Immature natural killer cell (primary cell): ENCODE results near the gene A4GALT. TPM values are rescaled to one million over a fixed set of nuclear protein-coding genes. Genes with fewer than 3 reads are reported as not detected.
A peak's percentile ranks its signal among the peaks of the same experiment; 100 is the strongest.

Experiments used
- DNase-seq, 3 donors: peaks; one replicate each; pipeline ENCODE4 v3.0.0; 2022; ENCODE audit warnings: mixed read lengths in 1 of 3
- H3K27ac Mint-ChIP-seq, 6 donors: one replicate each; pipeline ENCODE4 v1.8.0; 2020; ENCODE audit warnings: mixed read lengths in 6 of 6, mild to moderate bottlenecking in 5 of 6, inconsistent platforms in 4 of 6, moderate library complexity in 3 of 6
- H3K27me3 Mint-ChIP-seq, 3 donors: one replicate each; pipeline ENCODE4 v1.8.0; 2020 to 2021; ENCODE audit warnings: low read depth in 3 of 3, mild to moderate bottlenecking in 3 of 3, mixed read lengths in 3 of 3, moderate library complexity in 3 of 3, inconsistent platforms in 1 of 3
- H3K36me3 Mint-ChIP-seq, 3 donors: one replicate each; pipeline ENCODE4 v1.8.0; 2020; ENCODE audit warnings: mixed read lengths in 3 of 3, inconsistent platforms in 2 of 3, mild to moderate bottlenecking in 2 of 3
- H3K4me1 Mint-ChIP-seq, 2 donors: one replicate each; pipeline ENCODE4 v1.8.0; 2020; ENCODE audit warnings: inconsistent platforms in 2 of 2, mild to moderate bottlenecking in 2 of 2, mixed read lengths in 2 of 2, moderate library complexity in 1 of 2
- H3K4me3 Mint-ChIP-seq, 5 donors: one replicate each; pipeline ENCODE4 v1.8.0; 2020; ENCODE audit warnings: mild to moderate bottlenecking in 5 of 5, mixed read lengths in 5 of 5, inconsistent platforms in 3 of 5, moderate library complexity in 3 of 5
- H3K9me3 Mint-ChIP-seq, 6 donors: one replicate each; pipeline ENCODE4 v1.8.0; 2020; ENCODE audit warnings: mild to moderate bottlenecking in 6 of 6, mixed read lengths in 6 of 6, inconsistent platforms in 4 of 6, moderate library complexity in 3 of 6
- polyA plus RNA-seq, 3 donors: library from polyadenylated mRNA; unstranded; fragments of 300-500 nt; fragmentation: Illumina TruSeq; gene quantifications; one replicate each; pipeline ENCODE4 v1.2.3, GENCODE V29; 2021

Gene A4GALT
- polyA plus RNA-seq, 3 donors from 2014 or later: 0.38 to 1.1 TPM; not detected in 1

DNA sequence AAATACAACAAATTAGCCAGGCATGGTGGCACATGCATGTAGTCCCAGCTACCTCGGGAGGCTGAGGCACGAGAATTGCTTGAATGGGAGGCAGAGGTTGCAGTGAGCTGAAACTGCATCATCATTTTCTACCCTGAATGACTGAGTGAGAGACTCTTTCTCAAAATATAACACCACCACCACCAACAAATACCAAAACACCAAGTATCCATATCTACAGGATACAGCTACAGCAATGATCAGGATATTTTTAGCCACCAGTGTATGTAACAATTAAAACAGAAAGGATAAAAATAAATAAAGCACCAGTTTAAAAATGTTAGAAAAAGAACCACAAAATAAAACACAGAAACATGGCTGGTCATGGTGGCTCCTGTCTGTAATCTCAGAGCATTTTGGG is 13.2 kb downstream of the A4GALT start:
- H3K4me3 Mint-ChIP-seq: no peak overlapping the region
- DNase-seq: no peak
- H3K27me3 Mint-ChIP-seq: peaks cover 2 to 14% (median 4%) of the 10 kb centered on the region in 3 donors
- peaks cover 0 to 12% (median 1%) of the 10 kb centered on the region in 6 donors for H3K9me3 Mint-ChIP-seq
- H3K36me3 Mint-ChIP-seq: peaks cover 0 to 4% (median 0%) of the 10 kb centered on the region in 3 donors
- no peaks in the 10 kb centered on the region for H3K4me1 Mint-ChIP-seq
- H3K27ac Mint-ChIP-seq: no peak overlapping the region

DNA sequence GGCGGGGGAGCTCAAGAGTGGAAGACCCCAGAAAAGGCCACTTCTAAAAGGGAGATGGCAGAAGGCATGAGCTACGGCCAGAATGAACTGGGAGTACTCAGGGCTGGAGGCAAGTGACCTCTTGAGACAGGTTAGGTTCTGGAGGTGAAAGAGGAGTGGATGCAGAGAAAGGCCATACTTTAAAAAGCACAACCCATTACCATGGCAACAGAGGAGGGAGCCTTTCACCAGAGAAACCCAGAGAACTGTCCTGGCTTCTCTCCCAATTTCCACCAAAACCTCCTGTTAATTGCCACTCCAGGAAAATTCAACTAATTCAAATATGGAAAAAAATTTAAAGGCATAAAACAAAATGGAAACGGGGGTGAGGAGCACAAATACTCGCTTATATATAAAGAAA is 15.8 kb downstream of the A4GALT start:
- H3K27ac Mint-ChIP-seq: no peak overlapping the region
- H3K4me3 Mint-ChIP-seq: no peak overlapping the region
- DNase-seq: no peak
- peaks cover 0 to 9% (median 1%) of the 10 kb centered on the region in 6 donors for H3K9me3 Mint-ChIP-seq
- H3K27me3 Mint-ChIP-seq: peaks cover 0 to 7% (median 2%) of the 10 kb centered on the region in 3 donors
- H3K4me1 Mint-ChIP-seq: no peaks in the 10 kb centered on the region
- H3K36me3 Mint-ChIP-seq: peaks cover 0 to under 1% (median 0%) of the 10 kb centered on the region in 3 donors

DNA sequence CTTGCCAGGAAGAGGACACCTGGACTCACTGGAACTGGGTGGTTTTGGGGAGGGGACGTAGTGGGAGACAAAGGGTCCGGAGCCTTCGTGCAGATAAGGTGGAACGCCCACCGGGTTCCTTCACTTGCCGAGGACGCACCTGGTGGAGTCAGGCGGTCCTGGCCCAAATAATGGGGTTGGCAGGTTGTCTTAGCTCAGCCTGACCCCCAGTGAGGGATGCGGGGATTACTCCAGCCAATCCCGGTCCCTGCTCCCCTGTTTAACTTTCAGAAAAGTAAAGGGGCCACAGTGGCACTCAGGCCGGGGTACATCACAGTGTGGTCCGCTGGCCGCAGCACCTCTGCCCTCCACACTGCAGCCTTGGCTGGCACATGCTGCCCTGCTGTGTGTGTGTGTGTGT is 18.0 kb downstream of the A4GALT start:
- H3K4me1 Mint-ChIP-seq: no peaks in the 10 kb centered on the region
- DNase-seq: no peak
- H3K4me3 Mint-ChIP-seq: no peak overlapping the region
- H3K27ac Mint-ChIP-seq: no peak overlapping the region
- H3K9me3 Mint-ChIP-seq: no peaks in the 10 kb centered on the region
- peaks cover 0 to 7% (median 0%) of the 10 kb centered on the region in 3 donors for H3K27me3 Mint-ChIP-seq
- H3K36me3 Mint-ChIP-seq: no peaks in the 10 kb centered on the region

DNA sequence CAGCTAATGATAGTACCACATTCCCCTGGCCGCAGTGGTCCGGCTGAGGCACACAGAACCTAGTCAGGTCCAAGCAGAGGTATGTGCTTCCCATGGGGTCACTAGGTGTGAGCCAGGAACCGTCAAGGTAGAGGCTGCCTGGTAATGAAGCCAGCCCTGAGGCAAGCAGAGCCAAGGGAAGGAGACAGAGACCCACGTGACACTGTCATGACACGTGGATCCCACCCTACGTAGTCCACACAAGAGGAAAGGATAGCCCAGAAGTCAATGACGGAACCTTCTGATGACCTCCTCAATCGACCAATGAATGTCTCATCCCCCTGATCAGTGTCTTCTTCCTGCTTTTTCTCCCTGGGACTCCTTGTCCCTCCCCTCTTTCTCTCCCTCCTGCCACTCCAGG is 19.0 kb downstream of the A4GALT start:
- H3K36me3 Mint-ChIP-seq: no peaks in the 10 kb centered on the region
- H3K4me1 Mint-ChIP-seq: no peaks in the 10 kb centered on the region
- peaks cover 0 to 7% (median 0%) of the 10 kb centered on the region in 3 donors for H3K27me3 Mint-ChIP-seq
- H3K27ac Mint-ChIP-seq: no peak overlapping the region
- no peak for DNase-seq
- no peaks in the 10 kb centered on the region for H3K9me3 Mint-ChIP-seq
- no peak overlapping the region for H3K4me3 Mint-ChIP-seq

DNA sequence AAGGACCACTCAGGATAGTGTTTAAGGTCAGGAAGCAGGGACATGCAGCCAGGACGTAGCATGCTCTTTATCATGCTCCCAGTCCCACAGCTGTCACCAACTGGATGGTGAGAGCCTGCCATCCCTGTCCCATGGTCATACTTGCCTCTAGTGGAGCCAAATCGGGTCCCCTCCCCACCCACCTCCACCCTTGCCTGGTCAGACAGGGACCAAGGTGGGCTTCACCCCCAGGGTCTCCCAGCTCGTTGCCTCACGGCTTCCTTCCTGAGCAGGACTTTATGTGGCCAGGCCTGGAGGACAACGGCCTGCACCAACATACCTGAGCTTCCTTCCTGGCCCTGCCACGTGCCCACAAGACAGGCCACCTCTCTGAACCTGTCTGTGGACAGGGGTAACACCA is 19.8 kb downstream of the A4GALT start:
- Mint-ChIP-seq H3K9me3 (no peaks in the 10 kb centered on the region), H3K4me1 (no peaks in the 10 kb centered on the region), H3K4me3 (no peak overlapping the region), H3K27me3 (peaks cover 0 to 5% (median 0%) of the 10 kb centered on the region in 3 donors), H3K27ac (no peak overlapping the region), H3K36me3 (no peaks in the 10 kb centered on the region)
- DNase-seq: no peak

DNA sequence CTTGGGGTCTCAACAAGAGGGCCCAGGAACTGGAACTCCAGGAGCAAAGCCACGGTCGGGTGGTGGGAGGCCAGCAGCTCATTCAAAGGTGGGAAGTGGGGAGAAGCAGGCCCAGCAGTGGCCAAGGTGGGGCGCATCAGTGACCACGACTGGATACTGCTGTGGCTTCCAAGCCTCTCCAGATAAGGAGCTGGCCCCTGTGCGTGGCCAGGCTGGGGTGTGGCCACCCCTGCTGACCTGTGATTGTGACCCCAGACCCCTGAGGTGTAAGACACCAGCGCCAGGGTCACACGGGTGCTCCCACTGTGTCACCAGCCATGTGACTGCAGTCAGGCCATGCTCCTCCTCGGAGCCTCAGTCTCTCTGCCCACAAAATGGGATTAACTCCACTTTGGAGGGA is 20.3 kb downstream of the A4GALT start:
- Mint-ChIP-seq H3K27ac (no peak overlapping the region), H3K9me3 (no peaks in the 10 kb centered on the region), H3K27me3 (peaks cover 0 to 5% (median 2%) of the 10 kb centered on the region in 3 donors), H3K4me3 (no peak overlapping the region), H3K4me1 (no peaks in the 10 kb centered on the region), H3K36me3 (no peaks in the 10 kb centered on the region)
- DNase-seq: no peak

DNA sequence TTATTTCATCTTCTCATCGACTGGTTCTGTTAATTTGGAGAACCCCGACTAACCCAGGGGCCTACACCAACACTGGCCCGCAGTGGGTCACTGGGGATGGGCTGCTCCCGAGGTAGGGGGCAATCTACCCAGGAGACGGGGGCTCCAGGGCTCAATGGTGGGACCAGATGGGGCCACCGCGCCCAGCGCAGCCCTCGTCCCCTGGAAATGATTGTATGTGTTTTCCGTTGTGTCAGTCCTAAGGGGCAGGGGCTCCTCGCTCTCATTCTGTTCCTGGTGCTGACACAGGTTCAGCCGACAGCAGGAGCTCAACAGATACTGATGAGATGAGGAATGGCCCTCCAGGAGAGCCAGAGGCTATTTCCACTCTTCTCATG is 20.7 kb downstream of the A4GALT start:
- H3K4me1 Mint-ChIP-seq: no peaks in the 10 kb centered on the region
- H3K36me3 Mint-ChIP-seq: no peaks in the 10 kb centered on the region
- H3K27ac Mint-ChIP-seq: no peak overlapping the region
- peaks cover 0 to 5% (median 2%) of the 10 kb centered on the region in 3 donors for H3K27me3 Mint-ChIP-seq
- H3K9me3 Mint-ChIP-seq: no peaks in the 10 kb centered on the region
- no peak overlapping the region for H3K4me3 Mint-ChIP-seq
- DNase-seq: no peak

DNA sequence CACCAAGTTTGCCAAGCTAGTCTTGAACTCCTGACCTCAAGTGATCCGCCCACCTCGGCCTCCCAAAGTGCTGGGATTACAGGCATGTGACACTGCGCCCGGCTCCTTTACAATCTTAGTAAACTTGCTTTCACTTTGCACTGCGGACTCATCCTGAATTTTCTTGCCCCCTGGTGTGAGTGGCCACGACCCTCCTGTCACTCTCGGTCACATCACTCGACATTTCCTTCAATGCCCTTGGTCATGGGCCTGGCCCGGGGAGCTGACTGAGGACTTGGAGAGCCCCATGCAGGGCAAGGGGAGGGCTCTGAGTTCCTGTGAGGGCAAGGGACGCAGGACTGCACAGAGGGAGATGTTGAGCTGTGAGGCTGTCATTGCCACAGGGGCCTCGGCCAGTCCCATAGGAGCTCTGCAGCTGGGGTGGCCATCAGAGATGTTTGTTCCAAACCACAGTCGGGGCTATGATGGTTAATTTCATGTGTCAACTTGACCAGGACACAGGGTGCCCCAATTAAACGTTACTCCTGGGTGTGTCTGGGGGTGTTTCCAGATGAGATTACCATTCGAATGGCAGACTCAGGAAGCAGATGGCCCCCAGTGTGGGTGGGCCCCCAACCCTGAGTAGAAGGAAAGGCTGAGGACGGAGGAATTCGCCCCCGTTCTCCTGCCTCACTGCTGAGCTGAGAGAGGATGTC is 21.2 kb downstream of the A4GALT start:
- DNase-seq: no peak
- H3K4me3 Mint-ChIP-seq: no peak overlapping the region
- no peaks in the 10 kb centered on the region for H3K36me3 Mint-ChIP-seq
- H3K4me1 Mint-ChIP-seq: no peaks in the 10 kb centered on the region
- H3K27ac Mint-ChIP-seq: no peak overlapping the region
- H3K27me3 Mint-ChIP-seq: peaks cover 0 to 5% (median 2%) of the 10 kb centered on the region in 3 donors
- no peaks in the 10 kb centered on the region for H3K9me3 Mint-ChIP-seq

DNA sequence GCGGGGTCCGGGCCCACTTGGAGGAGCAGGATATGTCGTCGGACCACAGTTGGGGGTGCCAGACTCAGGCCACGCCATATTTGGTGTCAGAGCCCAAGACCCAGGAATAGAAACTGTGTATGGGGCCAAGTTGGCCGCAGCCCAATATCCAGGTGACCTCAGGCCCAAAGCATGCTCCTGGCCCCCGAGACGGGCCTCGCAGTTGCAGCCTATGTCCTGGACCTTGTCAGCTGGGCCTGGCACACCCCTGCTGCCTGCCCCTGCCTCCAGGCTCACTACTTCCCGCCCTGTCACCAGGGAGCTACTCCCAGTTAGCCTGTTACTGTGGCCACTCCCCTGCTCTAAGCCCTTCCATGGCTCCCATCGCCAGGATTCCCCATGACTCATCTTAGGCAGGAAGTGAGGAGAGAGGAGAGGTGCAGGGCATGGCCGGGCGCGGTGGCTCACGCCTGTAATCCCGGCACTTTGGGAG is 23.1 kb downstream of the A4GALT start:
- Mint-ChIP-seq H3K4me1 (no peaks in the 10 kb centered on the region), H3K4me3 (no peak overlapping the region), H3K27me3 (peaks cover 0 to 3% (median 2%) of the 10 kb centered on the region in 3 donors), H3K36me3 (no peaks in the 10 kb centered on the region), H3K27ac (no peak overlapping the region), H3K9me3 (no peaks in the 10 kb centered on the region)
- no peak for DNase-seq

DNA sequence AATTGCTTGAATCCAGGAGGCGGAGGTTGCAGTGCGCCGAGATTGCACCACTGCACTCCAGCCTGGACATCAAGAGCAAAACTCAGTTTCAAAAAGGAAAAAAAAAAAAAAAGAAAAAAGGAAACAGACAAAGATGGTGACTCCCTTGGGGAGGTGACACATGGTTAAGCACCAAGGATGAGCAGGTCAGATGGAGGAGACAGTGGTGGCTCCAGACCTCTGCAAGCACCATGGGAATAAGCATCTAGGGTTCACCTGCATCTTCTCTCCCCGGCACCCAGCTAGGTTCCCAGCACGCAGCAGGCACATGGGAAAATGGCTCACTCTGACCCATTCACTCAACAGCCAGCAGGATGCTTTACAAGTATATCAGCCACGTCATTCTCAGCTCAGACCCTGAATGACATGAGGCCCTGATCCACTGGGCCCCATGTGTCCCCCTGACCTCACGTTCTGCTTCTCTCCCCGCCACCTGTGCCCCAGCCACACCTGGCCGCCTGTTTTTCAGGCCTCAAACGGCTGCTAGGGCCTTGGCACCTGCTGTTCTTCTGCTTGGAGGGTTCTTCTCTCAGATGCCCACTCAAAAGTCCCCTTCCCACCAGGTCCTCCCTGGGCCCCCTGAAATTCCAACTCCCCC is 24.2 kb downstream of the A4GALT start:
- peak overlapping the region in 1 of 6 donors; percentile 48 for H3K27ac Mint-ChIP-seq
- peaks cover 2 to 3% (median 2%) of the 10 kb centered on the region in 3 donors for H3K27me3 Mint-ChIP-seq
- H3K9me3 Mint-ChIP-seq: no peaks in the 10 kb centered on the region
- no peaks in the 10 kb centered on the region for H3K4me1 Mint-ChIP-seq
- no peak overlapping the region for H3K4me3 Mint-ChIP-seq
- H3K36me3 Mint-ChIP-seq: no peaks in the 10 kb centered on the region
- no peak for DNase-seq

DNA sequence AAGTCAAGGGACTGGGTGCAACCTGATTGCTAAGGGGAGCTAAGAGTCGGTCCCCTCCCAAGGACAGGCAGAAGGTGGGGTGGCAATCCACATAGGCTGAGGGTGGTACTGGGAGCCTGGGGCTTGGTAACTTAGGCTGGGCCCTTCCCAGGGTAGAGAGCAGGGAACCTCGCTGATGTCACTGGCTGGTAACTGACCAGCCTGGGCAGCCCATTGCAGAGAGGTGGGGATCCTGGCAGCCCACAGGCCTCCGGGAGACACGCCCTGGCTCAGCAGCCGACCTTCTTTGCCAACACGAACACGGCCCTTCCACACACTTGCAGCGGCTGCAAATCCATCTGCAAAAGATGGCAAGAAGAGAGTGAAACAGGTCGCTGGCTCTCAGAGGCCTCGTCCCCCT is 25.4 kb downstream of the A4GALT start:
- H3K27ac Mint-ChIP-seq: no peak overlapping the region
- no peaks in the 10 kb centered on the region for H3K4me1 Mint-ChIP-seq
- no peak overlapping the region for H3K4me3 Mint-ChIP-seq
- no peaks in the 10 kb centered on the region for H3K36me3 Mint-ChIP-seq
- no peak for DNase-seq
- peaks cover 2 to 3% (median 2%) of the 10 kb centered on the region in 3 donors for H3K27me3 Mint-ChIP-seq
- no peaks in the 10 kb centered on the region for H3K9me3 Mint-ChIP-seq

DNA sequence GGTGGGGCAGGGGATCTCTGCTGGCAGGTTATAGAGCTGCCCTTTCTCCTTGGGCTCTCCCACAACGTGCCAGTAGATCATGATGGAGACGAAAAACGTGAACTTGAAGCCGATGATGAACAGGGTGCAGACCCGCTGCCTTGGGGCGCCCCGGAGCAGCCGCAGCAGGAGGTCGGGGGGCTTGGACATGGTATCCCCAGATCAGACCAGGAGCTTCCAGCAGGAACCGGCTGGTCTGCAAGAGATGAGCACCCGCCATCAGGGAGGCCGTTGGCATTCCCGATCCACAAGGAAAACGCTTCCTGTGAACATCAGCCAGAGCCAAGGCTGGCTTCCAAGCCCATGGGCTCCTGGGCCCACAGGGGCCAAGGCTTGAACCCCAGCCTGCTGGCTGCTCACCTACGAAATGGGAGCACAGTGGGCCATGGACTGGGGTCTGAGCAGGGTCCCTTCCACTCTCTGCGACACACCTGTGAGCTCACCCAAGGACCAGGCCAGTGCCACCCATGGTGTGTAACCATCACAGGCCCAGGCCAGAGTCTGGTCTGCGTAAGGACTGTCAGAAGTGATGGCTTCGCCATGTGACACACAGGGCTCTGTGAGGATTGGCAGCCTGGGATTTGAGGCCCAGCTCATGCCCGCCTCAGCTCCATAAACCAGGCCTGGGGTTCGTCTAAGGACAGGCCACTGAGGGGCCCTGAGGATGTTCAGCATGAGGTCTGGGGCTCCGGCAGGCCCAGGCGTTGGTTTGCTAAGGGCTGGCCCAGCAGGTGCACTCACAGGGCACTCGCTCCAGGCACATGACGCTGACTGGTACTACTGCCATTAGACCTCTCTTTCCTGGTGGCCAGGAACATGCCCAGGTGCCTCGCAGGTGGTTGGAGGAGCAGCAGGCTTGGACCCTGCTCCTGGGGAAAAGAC is 26.6 kb downstream of the A4GALT start:
- H3K4me1 Mint-ChIP-seq: no peaks in the 10 kb centered on the region
- H3K4me3 Mint-ChIP-seq: no peak overlapping the region
- H3K9me3 Mint-ChIP-seq: no peaks in the 10 kb centered on the region
- no peaks in the 10 kb centered on the region for H3K36me3 Mint-ChIP-seq
- no peak overlapping the region for H3K27ac Mint-ChIP-seq
- H3K27me3 Mint-ChIP-seq: peaks cover 0 to 2% (median 2%) of the 10 kb centered on the region in 3 donors
- DNase-seq: no peak

DNA sequence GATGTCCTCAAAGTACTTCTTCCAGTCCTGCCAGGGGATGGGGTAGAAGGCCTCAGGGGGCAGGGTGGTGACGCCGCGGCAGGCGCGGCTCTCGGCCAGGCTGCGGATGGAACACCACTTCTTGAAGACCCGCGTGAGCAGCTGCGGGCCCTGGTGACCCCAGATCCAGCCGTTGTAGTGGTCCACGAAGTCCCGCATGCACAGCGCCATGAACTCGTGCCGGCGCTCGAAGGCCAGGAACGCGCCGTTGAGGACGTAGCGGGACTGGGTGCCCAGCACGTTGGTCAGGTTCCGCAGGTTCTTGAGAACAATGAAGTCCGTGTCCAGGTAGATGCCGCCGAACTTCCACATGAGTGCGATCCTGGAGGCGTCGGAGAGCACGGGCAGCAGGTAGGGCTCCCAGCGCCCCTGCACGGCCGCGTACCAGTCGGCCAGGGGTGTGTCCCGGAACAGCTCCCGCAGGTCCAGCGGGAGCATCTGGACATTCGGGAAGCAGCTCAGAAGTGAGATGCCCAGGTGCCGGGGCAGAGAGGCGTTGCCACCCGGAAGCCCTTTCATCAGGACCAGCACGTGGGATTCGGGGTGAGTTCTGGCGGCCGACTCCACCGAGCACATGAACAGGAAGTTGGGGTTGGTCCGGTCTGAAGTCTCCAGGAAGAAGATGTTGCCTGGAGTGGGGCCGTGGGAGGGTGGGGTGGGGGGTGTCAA is 27.5 kb downstream of the A4GALT start:
- H3K9me3 Mint-ChIP-seq: no peaks in the 10 kb centered on the region
- H3K4me3 Mint-ChIP-seq: no peak overlapping the region
- H3K36me3 Mint-ChIP-seq: no peaks in the 10 kb centered on the region

More for the DNA sequence above, 27.5 kb downstream of the A4GALT start:
- no peak for DNase-seq
- H3K27ac Mint-ChIP-seq: no peak overlapping the region
- H3K27me3 Mint-ChIP-seq: peaks cover 0 to 2% (median 2%) of the 10 kb centered on the region in 3 donors
- no peaks in the 10 kb centered on the region for H3K4me1 Mint-ChIP-seq
